Gastrocnemius medialis (tissue), 4 donors: Measurements from ENCODE around the gene PRELP.

Source experiments
- POLR2A ChIP-seq, 2 donors: fragments of 450-650 bp; IDR thresholded peaks; one replicate each; pipeline ENCODE4 v1.6.1; 2017; ENCODE audit warnings: antibody characterized with exemption in 2 of 2, mild to moderate bottlenecking in 2 of 2, moderate library complexity in 2 of 2
- TF ChIP-seq, protein P1 (sequence below), 5 experiments: fragments of 450-650 bp in 3 of 5; fragments of 200-600 bp in 2 of 5; sonication (generic) in 2 of 5; IDR thresholded peaks in 4 of 5; conservative IDR thresholded peaks in 1 of 5; 1 replicate in 4 of 5; 2 replicates in 1 of 5; pipeline ENCODE4 v1.5.1; 2016 to 2019; ENCODE audit warnings: antibody characterized with exemption in 5 of 5, mild to moderate bottlenecking in 3 of 5, moderate library complexity in 3 of 5

DNA sequence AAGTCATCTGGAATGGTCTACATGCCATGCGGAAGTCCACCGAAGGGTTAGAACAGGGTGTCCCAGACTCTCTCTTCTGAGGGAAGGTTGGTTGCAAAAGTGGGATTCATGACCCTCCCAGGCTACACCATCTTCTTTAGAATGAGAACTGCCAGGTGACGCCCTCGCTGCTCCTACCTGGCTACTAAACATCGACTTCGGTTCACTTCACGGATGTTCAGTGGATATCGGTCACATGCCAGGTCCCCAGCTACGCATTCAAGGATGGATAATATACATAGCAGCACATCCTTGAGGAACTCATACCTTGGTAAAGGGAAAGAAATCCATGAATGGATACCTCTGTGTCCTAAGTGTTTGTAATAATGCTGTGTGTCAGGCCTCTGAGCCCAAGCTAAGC, 15.0 kb downstream of the PRELP start:
- TF ChIP-seq, protein P1, sequence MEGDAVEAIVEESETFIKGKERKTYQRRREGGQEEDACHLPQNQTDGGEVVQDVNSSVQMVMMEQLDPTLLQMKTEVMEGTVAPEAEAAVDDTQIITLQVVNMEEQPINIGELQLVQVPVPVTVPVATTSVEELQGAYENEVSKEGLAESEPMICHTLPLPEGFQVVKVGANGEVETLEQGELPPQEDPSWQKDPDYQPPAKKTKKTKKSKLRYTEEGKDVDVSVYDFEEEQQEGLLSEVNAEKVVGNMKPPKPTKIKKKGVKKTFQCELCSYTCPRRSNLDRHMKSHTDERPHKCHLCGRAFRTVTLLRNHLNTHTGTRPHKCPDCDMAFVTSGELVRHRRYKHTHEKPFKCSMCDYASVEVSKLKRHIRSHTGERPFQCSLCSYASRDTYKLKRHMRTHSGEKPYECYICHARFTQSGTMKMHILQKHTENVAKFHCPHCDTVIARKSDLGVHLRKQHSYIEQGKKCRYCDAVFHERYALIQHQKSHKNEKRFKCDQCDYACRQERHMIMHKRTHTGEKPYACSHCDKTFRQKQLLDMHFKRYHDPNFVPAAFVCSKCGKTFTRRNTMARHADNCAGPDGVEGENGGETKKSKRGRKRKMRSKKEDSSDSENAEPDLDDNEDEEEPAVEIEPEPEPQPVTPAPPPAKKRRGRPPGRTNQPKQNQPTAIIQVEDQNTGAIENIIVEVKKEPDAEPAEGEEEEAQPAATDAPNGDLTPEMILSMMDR (IDR thresholded peaks at IDR 0.05 in 4 of 5, conservative IDR thresholded peaks at IDR 0.05 in 1 of 5) = no peak
- TF ChIP-seq POLR2A (IDR thresholded peaks at IDR 0.05) = no peak
